ENCODE measurements around the gene AK8.

- TF ChIP-seq CTCF (IDR thresholded peaks at IDR 0.05) (no peak), POLR2A (IDR thresholded peaks at IDR 0.05) (no peak)
These were observed 107.2 kb downstream of the AK8 start for GRCh38 chr9:132770770-132771310.
